ENCODE measurements around the gene RBM6. TPM values are rescaled to one million over a fixed set of nuclear protein-coding genes. Genes with fewer than 3 reads are reported as not detected.

Gene RBM6
- polyA plus RNA-seq, 3 donors, result 11.3 to 137 (median 17.8) TPM

DNA sequence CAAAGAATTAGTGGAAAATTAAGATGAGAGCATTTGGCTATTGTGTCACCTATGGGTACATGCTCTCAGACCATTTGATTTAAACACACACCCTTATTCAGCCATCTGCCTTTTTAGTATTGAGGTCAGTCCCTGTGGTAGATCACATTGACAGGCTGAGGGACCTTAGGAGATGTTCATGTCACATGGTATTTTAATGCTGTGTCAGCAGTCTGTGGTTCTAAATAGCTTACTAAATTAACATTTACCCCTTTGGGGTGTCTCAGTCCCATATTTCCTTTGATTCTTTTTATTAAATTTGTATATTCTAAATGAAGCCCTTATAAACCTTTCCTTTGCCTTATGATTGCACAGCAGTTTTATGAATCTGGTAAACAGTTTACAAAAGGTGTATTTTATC, 151.0 kb downstream of the RBM6 start:
- peaks cover 0 to 3% (median 0%) of the 10 kb centered on the region in 7 donors for H3K9me3 Mint-ChIP-seq
- peak overlapping the region; percentile 90 for H3K4me2 ChIP-seq (replicated peaks; ENCODE audit: extremely low read depth, low read length, poor library complexity, severe bottlenecking)
- no peak for TF ChIP-seq CTCF (IDR thresholded peaks at IDR 0.05)
- DNase-seq, result no peak
- H4K20me1 ChIP-seq (ENCODE audit: insufficient read depth, low read length), result peaks cover 56% of the 10 kb centered on the region
- peak overlapping the region in 1 of 2 donors; percentile 99 for H3K27ac ChIP-seq (ENCODE audit: low read depth in 1 of 2, low read length in 2 of 2)
- H3K4me3 Mint-ChIP-seq, result no peak overlapping the region
- peaks cover 0 to 1% (median 0%) of the 10 kb centered on the region in 3 donors for H3K27me3 Mint-ChIP-seq (ENCODE audit: low read depth in 3 of 3)
- H3K27ac Mint-ChIP-seq, result peak overlapping the region in 2 of 7 donors; percentile 27 to 99
- H3K36me3 ChIP-seq (replicated peaks in 1 of 2; ENCODE audit: control insufficient read depth in 1 of 2, insufficient read depth in 2 of 2, low read length in 2 of 2), result peaks cover 55 to 59% of the 10 kb centered on the region in 2 donors
- no peaks in the 10 kb centered on the region for H3K9me3 ChIP-seq (replicated peaks in 1 of 2; ENCODE audit: control insufficient read depth in 1 of 2, insufficient read depth in 1 of 2, low read length in 2 of 2)
- intact Hi-C loops (cut with micrococcal nuclease), result no loop called here
- H3K9ac ChIP-seq (ENCODE audit: insufficient read depth, low read length, poor library complexity, severe bottlenecking), result no peak overlapping the region
- H3K4me1 Mint-ChIP-seq, result peaks cover 22% of the 10 kb centered on the region
- peaks cover 70% of the 10 kb centered on the region for H3K79me2 ChIP-seq (ENCODE audit: insufficient read depth, low read length)
- H3K4me3 ChIP-seq (replicated peaks in 1 of 3; ENCODE audit: low read depth in 2 of 3, low read length in 3 of 3), result peak overlapping the region in 1 of 3 experiments; percentile 99
- no peak overlapping the region for H2AFZ ChIP-seq (ENCODE audit: insufficient read depth, low read depth, low read length, poor library complexity, severe bottlenecking)
- H3K36me3 Mint-ChIP-seq, result peaks cover 48 to 58% of the 10 kb centered on the region in 2 donors
- peaks cover 23% of the 10 kb centered on the region in 2 donors for H3K4me1 ChIP-seq (ENCODE audit: control insufficient read depth in 1 of 2, insufficient read depth in 2 of 2, low read length in 2 of 2)
- H3K27me3 ChIP-seq (ENCODE audit: control insufficient read depth in 2 of 2, insufficient read depth in 2 of 2, low read length in 2 of 2), result no peaks in the 10 kb centered on the region

DNA sequence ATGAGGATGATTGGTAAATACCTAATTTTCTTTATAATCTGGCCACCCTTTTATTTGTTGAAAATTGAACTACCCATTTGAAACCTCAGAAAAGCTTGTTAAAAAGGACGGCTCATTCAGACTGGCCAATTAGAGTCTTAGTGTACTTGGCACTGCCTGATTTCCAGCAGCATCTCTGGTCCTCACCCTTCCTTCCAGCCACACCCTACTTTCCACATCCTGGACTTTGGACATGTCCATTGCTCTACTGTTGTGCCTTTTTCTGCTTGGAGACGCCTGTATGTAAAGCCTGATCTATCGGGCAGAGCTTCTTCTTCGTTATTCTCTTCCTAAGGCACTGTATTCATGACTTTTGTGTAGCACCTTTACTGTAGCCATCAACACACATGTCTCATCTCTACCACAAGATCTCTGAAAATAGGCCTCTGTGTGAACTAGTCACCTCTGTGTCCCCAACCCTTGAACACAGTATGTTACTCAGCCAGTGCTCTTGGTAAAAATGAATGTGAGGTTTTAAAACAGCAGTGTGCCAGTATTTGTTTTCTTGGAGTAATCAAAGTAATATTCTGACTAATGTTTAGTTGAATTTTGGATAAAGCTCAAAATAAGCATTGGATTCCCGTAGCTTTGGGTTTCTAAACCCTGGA, 155.5 kb downstream of the RBM6 start:
- no peaks in the 10 kb centered on the region for H3K9me3 Mint-ChIP-seq
- Histone ChIP-seq H2AFZ (ENCODE audit: insufficient read depth, low read depth, low read length, poor library complexity, severe bottlenecking) (no peak overlapping the region), H3K36me3 (replicated peaks in 1 of 2; ENCODE audit: control insufficient read depth in 1 of 2, insufficient read depth in 2 of 2, low read length in 2 of 2) (peaks cover 91 to 100% of the 10 kb centered on the region in 2 donors), H4K20me1 (ENCODE audit: insufficient read depth, low read length) (peaks cover 97% of the 10 kb centered on the region), H3K9me3 (replicated peaks in 1 of 2; ENCODE audit: control insufficient read depth in 1 of 2, insufficient read depth in 1 of 2, low read length in 2 of 2) (no peaks in the 10 kb centered on the region), H3K27me3 (ENCODE audit: control insufficient read depth in 2 of 2, insufficient read depth in 2 of 2, low read length in 2 of 2) (no peaks in the 10 kb centered on the region), H3K4me2 (replicated peaks; ENCODE audit: extremely low read depth, low read length, poor library complexity, severe bottlenecking) (no peak overlapping the region), H3K4me3 (replicated peaks in 1 of 3; ENCODE audit: low read depth in 2 of 3, low read length in 3 of 3) (no peak overlapping the region), H3K9ac (ENCODE audit: insufficient read depth, low read length, poor library complexity, severe bottlenecking) (no peak overlapping the region), H3K79me2 (ENCODE audit: insufficient read depth, low read length) (peaks cover 76% of the 10 kb centered on the region), H3K4me1 (ENCODE audit: control insufficient read depth in 1 of 2, insufficient read depth in 2 of 2, low read length in 2 of 2) (peaks cover 8 to 9% of the 10 kb centered on the region in 2 donors), H3K27ac (ENCODE audit: low read depth in 1 of 2, low read length in 2 of 2) (no peak overlapping the region)
- whole genome bisulfite sequencing (ENCODE audit: insufficient coverage), result 100% methylated on average over 4 of the region's 5 CpGs
- H3K36me3 Mint-ChIP-seq, result peaks cover 80 to 98% of the 10 kb centered on the region in 2 donors
- peaks cover 0 to 1% (median 0%) of the 10 kb centered on the region in 3 donors for H3K27me3 Mint-ChIP-seq (ENCODE audit: low read depth in 3 of 3)
- intact Hi-C loops (cut with micrococcal nuclease), result no loop called here
- H3K4me3 Mint-ChIP-seq, result no peak overlapping the region
- H3K4me1 Mint-ChIP-seq, result peaks cover 9% of the 10 kb centered on the region
- no peak for TF ChIP-seq CTCF (IDR thresholded peaks at IDR 0.05)
- peak overlapping the region in 1 of 7 donors; percentile 8 for H3K27ac Mint-ChIP-seq
- no peak for DNase-seq
